ENCODE measurements around the gene ORMDL3. TPM values are rescaled to one million over a fixed set of nuclear protein-coding genes. Genes with fewer than 3 reads are reported as not detected.

ORMDL3 gene
- total and polyA plus RNA-seq, 4 donors: 38.6 to 76.7 (median 63.9) TPM

DNA sequence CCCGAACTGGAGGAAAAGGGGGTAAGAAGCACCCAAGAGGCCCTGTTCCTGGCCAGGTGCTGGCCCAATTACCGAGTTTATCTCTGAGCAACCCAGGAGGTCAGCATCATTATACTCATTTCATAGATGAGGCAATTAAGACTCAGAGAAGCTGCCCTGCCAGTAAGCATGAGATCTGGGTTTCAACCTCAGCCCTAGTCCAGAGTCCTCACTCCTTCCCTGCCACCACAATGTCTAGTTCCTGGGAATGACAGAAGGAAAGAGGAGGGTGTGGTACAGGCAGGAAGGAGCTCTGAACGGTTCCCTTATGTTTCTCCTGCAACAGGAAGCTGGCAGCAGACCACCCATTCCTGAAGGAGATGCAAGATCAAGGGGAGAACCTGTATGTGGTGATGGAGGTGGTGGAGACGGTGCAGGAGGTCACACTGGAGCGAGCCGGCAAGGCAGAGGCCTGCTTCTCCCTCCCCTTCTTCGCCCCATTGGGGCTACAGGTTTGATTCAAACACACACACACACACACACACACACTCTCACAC is 42.8 kb upstream of the ORMDL3 start:
- TF ChIP-seq, protein P1, sequence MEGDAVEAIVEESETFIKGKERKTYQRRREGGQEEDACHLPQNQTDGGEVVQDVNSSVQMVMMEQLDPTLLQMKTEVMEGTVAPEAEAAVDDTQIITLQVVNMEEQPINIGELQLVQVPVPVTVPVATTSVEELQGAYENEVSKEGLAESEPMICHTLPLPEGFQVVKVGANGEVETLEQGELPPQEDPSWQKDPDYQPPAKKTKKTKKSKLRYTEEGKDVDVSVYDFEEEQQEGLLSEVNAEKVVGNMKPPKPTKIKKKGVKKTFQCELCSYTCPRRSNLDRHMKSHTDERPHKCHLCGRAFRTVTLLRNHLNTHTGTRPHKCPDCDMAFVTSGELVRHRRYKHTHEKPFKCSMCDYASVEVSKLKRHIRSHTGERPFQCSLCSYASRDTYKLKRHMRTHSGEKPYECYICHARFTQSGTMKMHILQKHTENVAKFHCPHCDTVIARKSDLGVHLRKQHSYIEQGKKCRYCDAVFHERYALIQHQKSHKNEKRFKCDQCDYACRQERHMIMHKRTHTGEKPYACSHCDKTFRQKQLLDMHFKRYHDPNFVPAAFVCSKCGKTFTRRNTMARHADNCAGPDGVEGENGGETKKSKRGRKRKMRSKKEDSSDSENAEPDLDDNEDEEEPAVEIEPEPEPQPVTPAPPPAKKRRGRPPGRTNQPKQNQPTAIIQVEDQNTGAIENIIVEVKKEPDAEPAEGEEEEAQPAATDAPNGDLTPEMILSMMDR (IDR thresholded peaks at IDR 0.05; ENCODE audit: control extremely low read depth, extremely low read depth): no peak
- no peak for DNase-seq
- Histone ChIP-seq H3K9ac (ENCODE audit: insufficient read depth in 1 of 2, low read length in 2 of 2) (no peak overlapping the region), H3K9me3 (ENCODE audit: control insufficient read depth in 4 of 4, insufficient read depth in 3 of 4, low read length in 3 of 4) (no peaks in the 10 kb centered on the region), H3K27ac (ENCODE audit: low read depth in 1 of 2, low read length in 1 of 2) (no peak overlapping the region), H3K36me3 (ENCODE audit: control insufficient read depth in 4 of 4, insufficient read depth in 4 of 4, low read length in 4 of 4) (no peaks in the 10 kb centered on the region), H3K4me1 (ENCODE audit: control insufficient read depth in 5 of 5, insufficient read depth in 5 of 5, low read length in 5 of 5) (peaks cover 0 to 2% (median 0%) of the 10 kb centered on the region in 5 donors), H3K27me3 (ENCODE audit: control insufficient read depth in 3 of 3, insufficient read depth in 3 of 3, low read length in 2 of 3) (peaks cover 0 to 5% (median 2%) of the 10 kb centered on the region in 3 donors), H3K4me3 (no peak overlapping the region)
- ATAC-seq (ENCODE audit: insufficient read depth, low FRiP score): no peak
- WGBS, 2 donors: 61 to 71% methylated on average over 7 of the region's 7 CpGs

GRCh38 chr17:39969375-39969774 is 42.0 kb upstream of the ORMDL3 start:
- peaks cover 0 to 5% (median 2%) of the 10 kb centered on the region in 3 donors for H3K27me3 ChIP-seq (ENCODE audit: control insufficient read depth in 3 of 3, insufficient read depth in 3 of 3, low read length in 2 of 3)
- WGBS, 2 donors: 47 to 74% methylated on average over 6 of the region's 6 CpGs
- H3K9ac ChIP-seq (ENCODE audit: insufficient read depth in 1 of 2, low read length in 2 of 2): no peak overlapping the region
- H3K9me3 ChIP-seq (ENCODE audit: control insufficient read depth in 4 of 4, insufficient read depth in 3 of 4, low read length in 3 of 4): no peaks in the 10 kb centered on the region
- H3K4me1 ChIP-seq (ENCODE audit: control insufficient read depth in 5 of 5, insufficient read depth in 5 of 5, low read length in 5 of 5): peaks cover 0 to 2% (median 0%) of the 10 kb centered on the region in 5 donors
- no peak overlapping the region for H3K4me3 ChIP-seq
- no peaks in the 10 kb centered on the region for H3K36me3 ChIP-seq (ENCODE audit: control insufficient read depth in 4 of 4, insufficient read depth in 4 of 4, low read length in 4 of 4)
- ATAC-seq (ENCODE audit: insufficient read depth, low FRiP score) (no peak), DNase-seq (no peak)
- H3K27ac ChIP-seq (ENCODE audit: low read depth in 1 of 2, low read length in 1 of 2): no peak overlapping the region
- TF ChIP-seq, protein P1 (IDR thresholded peaks at IDR 0.05; ENCODE audit: control extremely low read depth, extremely low read depth): no peak

DNA sequence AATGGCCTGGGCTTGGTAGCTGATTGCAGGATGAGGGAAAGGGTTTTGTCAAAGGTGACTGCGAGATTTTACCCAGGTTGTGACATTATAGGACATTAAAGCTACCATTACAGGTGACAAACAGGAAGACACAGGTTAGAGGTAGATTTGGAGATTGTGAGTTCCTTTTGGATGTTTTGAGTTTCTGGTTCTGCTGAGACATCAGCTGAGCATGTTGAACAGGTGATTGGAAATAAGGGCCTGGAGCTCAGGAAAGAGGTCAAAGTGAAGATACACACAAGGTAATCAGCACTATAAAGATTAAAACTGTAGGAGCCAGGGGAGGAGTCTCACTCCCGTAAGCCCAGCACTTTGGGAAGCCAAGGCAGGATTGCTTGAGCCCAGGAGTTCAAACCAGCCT is 41.4 kb upstream of the ORMDL3 start:
- DNase-seq (no peak), ATAC-seq (ENCODE audit: insufficient read depth, low FRiP score) (no peak)
- no peak overlapping the region for H3K9ac ChIP-seq (ENCODE audit: insufficient read depth in 1 of 2, low read length in 2 of 2)
- peaks cover 0 to 5% (median 2%) of the 10 kb centered on the region in 3 donors for H3K27me3 ChIP-seq (ENCODE audit: control insufficient read depth in 3 of 3, insufficient read depth in 3 of 3, low read length in 2 of 3)
- no peak overlapping the region for H3K4me3 ChIP-seq
- peaks cover 0 to 2% (median 0%) of the 10 kb centered on the region in 5 donors for H3K4me1 ChIP-seq (ENCODE audit: control insufficient read depth in 5 of 5, insufficient read depth in 5 of 5, low read length in 5 of 5)
- TF ChIP-seq, protein P1 (IDR thresholded peaks at IDR 0.05; ENCODE audit: control extremely low read depth, extremely low read depth): no peak
- no peak overlapping the region for H3K27ac ChIP-seq (ENCODE audit: low read depth in 1 of 2, low read length in 1 of 2)
- 81 to 88% methylated on average over 2 of the region's 2 CpGs for WGBS, 2 donors
- H3K9me3 ChIP-seq (ENCODE audit: control insufficient read depth in 4 of 4, insufficient read depth in 3 of 4, low read length in 3 of 4): no peaks in the 10 kb centered on the region
- H3K36me3 ChIP-seq (ENCODE audit: control insufficient read depth in 4 of 4, insufficient read depth in 4 of 4, low read length in 4 of 4): no peaks in the 10 kb centered on the region

DNA sequence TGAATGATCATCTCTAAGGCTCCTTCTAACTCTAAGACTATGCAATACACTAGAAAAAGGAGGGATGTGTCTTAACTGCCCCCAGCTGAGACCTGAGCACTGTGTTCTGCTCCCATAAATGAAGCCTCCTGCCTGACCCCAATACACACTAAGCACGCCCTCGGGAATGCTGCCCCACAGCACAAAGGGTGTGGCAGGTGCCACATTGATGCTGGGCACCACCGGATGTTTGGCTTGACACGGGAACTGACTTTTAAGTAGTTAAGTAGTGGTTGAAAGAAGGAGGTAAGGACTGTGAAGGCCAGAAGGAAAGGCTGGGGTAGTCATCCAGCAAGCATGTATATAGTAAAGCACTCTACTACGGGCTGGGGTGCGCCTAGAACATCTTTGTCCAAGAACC is 39.4 kb upstream of the ORMDL3 start:
- Histone ChIP-seq H3K4me3 (no peak overlapping the region), H3K27ac (ENCODE audit: low read depth in 1 of 2, low read length in 1 of 2) (no peak overlapping the region), H3K27me3 (ENCODE audit: control insufficient read depth in 3 of 3, insufficient read depth in 3 of 3, low read length in 2 of 3) (peaks cover 0 to 2% (median 2%) of the 10 kb centered on the region in 3 donors), H3K36me3 (ENCODE audit: control insufficient read depth in 4 of 4, insufficient read depth in 4 of 4, low read length in 4 of 4) (no peaks in the 10 kb centered on the region), H3K4me1 (ENCODE audit: control insufficient read depth in 5 of 5, insufficient read depth in 5 of 5, low read length in 5 of 5) (peaks cover 0 to 2% (median 0%) of the 10 kb centered on the region in 5 donors), H3K9ac (ENCODE audit: insufficient read depth in 1 of 2, low read length in 2 of 2) (no peak overlapping the region), H3K9me3 (ENCODE audit: control insufficient read depth in 4 of 4, insufficient read depth in 3 of 4, low read length in 3 of 4) (no peaks in the 10 kb centered on the region)
- DNase-seq (no peak), ATAC-seq (ENCODE audit: insufficient read depth, low FRiP score) (no peak)
- TF ChIP-seq, protein P1 (IDR thresholded peaks at IDR 0.05; ENCODE audit: control extremely low read depth, extremely low read depth): no peak
- 77 to 87% methylated on average over 6 of the region's 6 CpGs for WGBS, 2 donors

Data from lung (tissue), 12 donors.